Stimulated activated CD8-positive, alpha-beta memory T cell treated with anti-CD3 and anti-CD28 coated beads, Interleukin-12 subunit alpha, Interleukin-12 subunit beta, amount 100 ng/mL, for 1 hour (primary cell): Measurements from ENCODE around the gene DOCK9.

ENCODE experiments used
- DNase-seq: peaks from one replicate; pipeline ENCODE4 v3.0.0-alpha.2; 2020; ENCODE audit warnings: low read depth

Gene DOCK9

GRCh38 chr13:98886587-98887230 lies 91.2 kb downstream of the DOCK9 start:
- no peak for DNase-seq

- DNase-seq = no peak
These were observed 92.3 kb downstream of the DOCK9 start for GRCh38 chr13:98885600-98885999.

- no peak for DNase-seq
These were observed 93.9 kb downstream of the DOCK9 start for GRCh38 chr13:98883998-98884397.

GRCh38 chr13:98881390-98881789 lies 96.5 kb downstream of the DOCK9 start:
- DNase-seq = no peak

GRCh38 chr13:98880677-98881076 lies 97.2 kb downstream of the DOCK9 start:
- no peak for DNase-seq

GRCh38 chr13:98879957-98880356 lies 97.9 kb downstream of the DOCK9 start:
- DNase-seq = no peak

- no peak for DNase-seq
These were observed 98.7 kb downstream of the DOCK9 start for GRCh38 chr13:98879127-98879520.

GRCh38 chr13:98878486-98879126 lies 99.3 kb downstream of the DOCK9 start:
- no peak for DNase-seq

- DNase-seq = no peak
These were observed 99.9 kb downstream of the DOCK9 start for GRCh38 chr13:98877936-98878335.

- DNase-seq = no peak
These were observed 100.4 kb downstream of the DOCK9 start for GRCh38 chr13:98877466-98877865.

GRCh38 chr13:98875146-98875729 lies 102.6 kb downstream of the DOCK9 start:
- DNase-seq = no peak

- DNase-seq = no peak
These were observed 103.9 kb downstream of the DOCK9 start for GRCh38 chr13:98874029-98874397.

GRCh38 chr13:98873377-98874028 lies 104.4 kb downstream of the DOCK9 start:
- DNase-seq = no peak

- no peak for DNase-seq
These were observed 106.1 kb downstream of the DOCK9 start for GRCh38 chr13:98871727-98872126.

- DNase-seq = no peak
These were observed 108.3 kb downstream of the DOCK9 start for GRCh38 chr13:98869408-98870090.

GRCh38 chr13:98868932-98869331 lies 108.9 kb downstream of the DOCK9 start:
- no peak for DNase-seq

- DNase-seq = no peak
These were observed 111.0 kb downstream of the DOCK9 start for GRCh38 chr13:98866882-98867281.

- no peak for DNase-seq
These were observed 117.4 kb downstream of the DOCK9 start for GRCh38 chr13:98860491-98860890.

GRCh38 chr13:98858191-98858590 lies 119.7 kb downstream of the DOCK9 start:
- no peak for DNase-seq

- no peak for DNase-seq
These were observed 120.9 kb downstream of the DOCK9 start for GRCh38 chr13:98856983-98857382.

GRCh38 chr13:98854448-98854847 lies 123.4 kb downstream of the DOCK9 start:
- no peak for DNase-seq

GRCh38 chr13:98853771-98854221 lies 124.1 kb downstream of the DOCK9 start:
- no peak for DNase-seq

- DNase-seq = no peak
These were observed 126.6 kb downstream of the DOCK9 start for GRCh38 chr13:98851276-98851675.
